Calu3 (cell line): Measurements from ENCODE around the gene OTUD4. TPM values are rescaled to one million over a fixed set of nuclear protein-coding genes. Genes with fewer than 3 reads are reported as not detected.

Experiments
- BruUV-seq: library from RNA; stranded (reverse); fragments of 400-500 nt; replicated peaks from 2 replicates; lab custom pipeline; 2021; lab: Mats Ljungman, UMichigan
- CTCF ChIA-PET: fragments of 300-600 bp; sonication (Branson Sonifier 250); formaldehyde crosslinking; loops from one replicate; lab custom pipeline; 2022; ENCODE audit warnings: antibody characterized with exemption; lab: Charles Lee
- DNase-seq: peaks from one replicate; pipeline ENCODE4 v3.0.0; 2022
- H3K27ac Mint-ChIP-seq: one replicate; pipeline ENCODE4 v1.8.0; 2022; ENCODE audit warnings: mixed read lengths; ENCODE audit not compliant: unreplicated experiment
- H3K27me3 Mint-ChIP-seq: one replicate; pipeline ENCODE4 v1.8.0; 2022; ENCODE audit warnings: mixed read lengths; ENCODE audit not compliant: unreplicated experiment
- H3K36me3 Mint-ChIP-seq: one replicate; pipeline ENCODE4 v1.8.0; 2022; ENCODE audit warnings: mild to moderate bottlenecking, moderate library complexity, mixed read lengths; ENCODE audit not compliant: insufficient read depth, unreplicated experiment
- H3K4me1 Mint-ChIP-seq: one replicate; pipeline ENCODE4 v1.8.0; 2022; ENCODE audit warnings: mild to moderate bottlenecking, low read depth, mixed read lengths; ENCODE audit not compliant: unreplicated experiment
- H3K4me3 Mint-ChIP-seq: one replicate; pipeline ENCODE4 v1.8.0; 2022; ENCODE audit warnings: mild to moderate bottlenecking, low read depth, moderate library complexity, mixed read lengths; ENCODE audit not compliant: unreplicated experiment
- H3K9me3 Mint-ChIP-seq: one replicate; pipeline ENCODE4 v1.8.0; 2022; ENCODE audit warnings: low read depth, mixed read lengths; ENCODE audit not compliant: unreplicated experiment
- intact Hi-C: fragments of 100-400 bp; cut with micrococcal nuclease; formaldehyde crosslinking; loops from one replicate; pipeline ENCODE4 v1.10.0; 2022; ENCODE audit not compliant: unreplicated experiment
- total RNA-seq: library from RNA; stranded (reverse); gene quantifications from 2 replicates; pipeline ENCODE4 v1.2.3, GENCODE V29; 2022
- TF ChIP-seq, protein P1 (sequence below): fragments of 200-600 bp; IDR thresholded peaks from one replicate; pipeline ENCODE4 v1.8.0; 2022; ENCODE audit warnings: antibody characterized with exemption; ENCODE audit not compliant: unreplicated experiment

The OTUD4 gene
- total RNA-seq, 1 experiment from 2014 or later: 32.7 TPM

DNA sequence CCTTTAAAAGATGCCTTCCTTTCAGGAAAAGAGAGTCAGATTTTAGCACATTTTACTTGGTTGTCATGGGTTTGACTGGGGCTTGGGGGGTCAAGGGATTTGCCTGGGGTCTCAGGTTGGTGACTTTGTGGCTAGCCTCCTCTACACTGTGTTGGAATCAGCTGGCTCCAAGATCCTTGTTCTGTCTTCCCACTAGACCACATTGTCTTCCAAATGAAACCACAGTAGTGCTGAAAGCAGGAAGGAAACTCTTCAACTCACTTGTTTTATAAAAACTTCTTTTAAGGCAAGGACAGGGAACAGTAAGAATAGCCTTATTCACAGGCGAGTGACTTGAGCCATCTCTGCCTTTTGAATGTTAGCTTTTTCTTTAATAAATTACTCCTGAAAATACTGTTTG lies 37.0 kb upstream of the OTUD4 start:
- H3K27ac Mint-ChIP-seq: no peak overlapping the region
- H3K9me3 Mint-ChIP-seq: no peaks in the 10 kb centered on the region
- TF ChIP-seq, protein P1, sequence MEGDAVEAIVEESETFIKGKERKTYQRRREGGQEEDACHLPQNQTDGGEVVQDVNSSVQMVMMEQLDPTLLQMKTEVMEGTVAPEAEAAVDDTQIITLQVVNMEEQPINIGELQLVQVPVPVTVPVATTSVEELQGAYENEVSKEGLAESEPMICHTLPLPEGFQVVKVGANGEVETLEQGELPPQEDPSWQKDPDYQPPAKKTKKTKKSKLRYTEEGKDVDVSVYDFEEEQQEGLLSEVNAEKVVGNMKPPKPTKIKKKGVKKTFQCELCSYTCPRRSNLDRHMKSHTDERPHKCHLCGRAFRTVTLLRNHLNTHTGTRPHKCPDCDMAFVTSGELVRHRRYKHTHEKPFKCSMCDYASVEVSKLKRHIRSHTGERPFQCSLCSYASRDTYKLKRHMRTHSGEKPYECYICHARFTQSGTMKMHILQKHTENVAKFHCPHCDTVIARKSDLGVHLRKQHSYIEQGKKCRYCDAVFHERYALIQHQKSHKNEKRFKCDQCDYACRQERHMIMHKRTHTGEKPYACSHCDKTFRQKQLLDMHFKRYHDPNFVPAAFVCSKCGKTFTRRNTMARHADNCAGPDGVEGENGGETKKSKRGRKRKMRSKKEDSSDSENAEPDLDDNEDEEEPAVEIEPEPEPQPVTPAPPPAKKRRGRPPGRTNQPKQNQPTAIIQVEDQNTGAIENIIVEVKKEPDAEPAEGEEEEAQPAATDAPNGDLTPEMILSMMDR: no peak
- DNase-seq: no peak
- H3K4me3 Mint-ChIP-seq: no peak overlapping the region
- BruUV-seq: no TSS peak
- no peaks in the 10 kb centered on the region for H3K36me3 Mint-ChIP-seq
- intact Hi-C loops: loop anchor here (5.0 kb wide), 1 partner anchor 340 kb away; no protein-coding TSS in a partner anchor
- CTCF ChIA-PET: interaction anchor here (1.1 kb wide), 1 partner anchor 8 kb away, joined by 3 read pairs; no protein-coding TSS in a partner anchor
- H3K27me3 Mint-ChIP-seq: no peaks in the 10 kb centered on the region
- H3K4me1 Mint-ChIP-seq: no peaks in the 10 kb centered on the region

DNA sequence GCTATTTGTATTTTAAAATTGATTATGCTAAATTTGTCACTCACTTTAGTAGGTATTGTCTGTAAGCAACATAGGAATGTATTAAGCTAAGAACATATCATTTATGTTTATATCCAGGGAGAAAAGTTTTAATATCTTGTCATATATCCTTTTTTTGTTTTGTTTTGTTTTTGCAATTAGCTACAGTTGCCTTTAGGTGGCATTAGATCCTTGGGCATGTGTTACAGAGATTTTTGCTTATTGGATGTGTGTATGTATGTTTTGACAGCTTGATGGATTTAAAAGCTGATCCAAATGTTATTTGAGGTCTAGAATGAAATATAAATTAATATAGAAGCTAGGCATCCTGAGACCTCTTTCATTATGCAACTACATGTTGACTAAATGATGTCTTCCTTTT lies 36.1 kb upstream of the OTUD4 start:
- no peak overlapping the region for H3K27ac Mint-ChIP-seq
- no peaks in the 10 kb centered on the region for H3K9me3 Mint-ChIP-seq
- no peaks in the 10 kb centered on the region for H3K4me1 Mint-ChIP-seq
- no TSS peak for BruUV-seq
- no peak for DNase-seq
- no peak overlapping the region for H3K4me3 Mint-ChIP-seq
- TF ChIP-seq, protein P1: peak; percentile 32
- CTCF ChIA-PET: interaction anchor here (0.8 to 1.1 kb wide), 5 partner anchors 9 to 400 kb away, joined by 3 to 12 read pairs (median 3); no protein-coding TSS in a partner anchor
- H3K36me3 Mint-ChIP-seq: no peaks in the 10 kb centered on the region
- H3K27me3 Mint-ChIP-seq: no peaks in the 10 kb centered on the region
- intact Hi-C loops: loop anchor here (1.0 to 5.0 kb wide), 2 partner anchors 341 to 394 kb away; no protein-coding TSS in a partner anchor

DNA sequence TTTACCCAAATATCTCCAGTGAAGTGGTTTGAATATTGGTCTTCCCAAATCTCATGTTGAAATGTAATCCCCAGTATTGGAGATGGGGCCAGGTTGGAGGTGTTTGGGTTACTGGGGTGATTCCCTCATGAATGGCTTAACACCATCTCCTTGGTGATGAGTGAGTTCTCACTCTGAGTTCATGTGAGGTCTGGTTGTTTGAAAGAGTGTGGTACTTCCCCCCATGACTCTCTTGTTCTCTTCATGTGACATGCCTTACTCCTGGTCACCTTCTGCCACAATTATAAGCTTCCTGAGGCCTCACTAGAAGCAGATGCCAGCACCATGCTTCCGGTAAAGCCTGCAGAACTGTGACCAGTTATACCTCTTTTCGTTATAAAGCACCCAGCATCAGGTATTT lies 32.9 kb upstream of the OTUD4 start:
- H3K9me3 Mint-ChIP-seq: no peaks in the 10 kb centered on the region
- CTCF ChIA-PET: no interaction called here
- intact Hi-C loops: no loop called here
- TF ChIP-seq, protein P1: no peak
- no peaks in the 10 kb centered on the region for H3K4me1 Mint-ChIP-seq
- no peak overlapping the region for H3K27ac Mint-ChIP-seq
- no peaks in the 10 kb centered on the region for H3K36me3 Mint-ChIP-seq
- no peaks in the 10 kb centered on the region for H3K27me3 Mint-ChIP-seq
- no TSS peak for BruUV-seq
- H3K4me3 Mint-ChIP-seq: no peak overlapping the region
- no peak for DNase-seq

DNA sequence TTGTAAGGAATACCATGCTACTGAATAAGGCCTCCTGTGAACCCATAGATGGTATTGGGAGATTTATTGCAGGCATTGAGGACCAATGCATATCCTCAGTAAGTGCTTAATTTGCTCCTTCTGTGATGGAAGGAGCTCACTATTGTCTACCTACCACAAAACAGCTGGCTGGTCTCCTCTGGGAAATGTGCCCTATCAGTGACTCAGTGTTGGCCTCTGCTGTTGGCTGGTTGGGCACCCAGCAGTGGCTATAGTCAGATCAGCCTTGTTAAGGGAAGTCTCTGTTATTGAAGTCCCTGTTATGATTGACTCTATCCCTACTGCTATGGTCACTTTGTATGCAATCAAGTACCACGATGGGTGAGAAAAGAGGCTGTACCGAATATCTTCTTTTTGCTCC lies 27.5 kb upstream of the OTUD4 start:
- TF ChIP-seq, protein P1: no peak
- H3K36me3 Mint-ChIP-seq: no peaks in the 10 kb centered on the region
- no peaks in the 10 kb centered on the region for H3K9me3 Mint-ChIP-seq
- intact Hi-C loops: no loop called here
- no peak overlapping the region for H3K4me3 Mint-ChIP-seq
- BruUV-seq: no TSS peak
- DNase-seq: no peak
- H3K4me1 Mint-ChIP-seq: no peaks in the 10 kb centered on the region
- no peak overlapping the region for H3K27ac Mint-ChIP-seq
- CTCF ChIA-PET: no interaction called here
- no peaks in the 10 kb centered on the region for H3K27me3 Mint-ChIP-seq
